HepG2 (cell line): ENCODE data around the gene ZNF343. TPM values are rescaled to one million over a fixed set of nuclear protein-coding genes. Genes with fewer than 3 reads are reported as not detected.

Experiments used
- ATAC-seq: fragments of 200-7000 bp; cut with Tn5 transposase; 3 replicates; pipeline ENCODE4 v1.9.1; 2020; ENCODE audit warnings: mild to moderate bottlenecking, moderate library complexity
- BruUV-seq: library from RNA; stranded (reverse); fragments of 400-500 nt; replicated peaks from 2 replicates; lab custom pipeline; 2021; lab: Mats Ljungman, UMichigan
- CTCF ChIA-PET: fragments of 300-600 bp; formaldehyde crosslinking; extraction: SDS; loops from one replicate; lab custom pipeline; 2021; ENCODE audit warnings: low total read pairs, inconsistent platforms, low intra/inter-chr PET ratio; lab: Yijun Ruan, JAX
- POLR2A ChIA-PET: fragments of 350-600 bp; sonication (Branson Sonifier 250); formaldehyde crosslinking; loops from one replicate; lab custom pipeline; 2020; ENCODE audit warnings: antibody characterized with exemption, inconsistent platforms; lab: Yijun Ruan, JAX
- DNase-seq: peaks from one replicate; pipeline ENCODE4 v3.0.0-alpha.2; 2015; ENCODE audit warnings: low spot score
- FAIRE-seq: peaks from 3 replicates; lab custom pipeline; 2011; peaks lifted over from hg19 to GRCh38; lab: Jason Lieb, UNC
- H2AFZ ChIP-seq: one replicate; pipeline ENCODE4 v1.6.1; 2011; ENCODE audit warnings: low read length, inconsistent platforms
- H3K27ac ChIP-seq: fragments of 300-600 bp; 3 replicates; pipeline ENCODE4 v1.8.0; 2011; ENCODE audit warnings: mixed run types, mild to moderate bottlenecking, mixed read lengths, low read length, inconsistent platforms; ENCODE audit not compliant: insufficient read depth; ENCODE audit errors: extremely low read length
- H3K27me3 ChIP-seq, 2 experiments: fragments of 200-600 bp in 1 of 2; 2 replicates in 1 of 2; 3 replicates in 1 of 2; pipeline versions ENCODE4 v1.6.0 to v1.8.0; 2011; ENCODE audit warnings: low read length in 2 of 2, mild to moderate bottlenecking in 2 of 2, moderate library complexity in 2 of 2, inconsistent platforms in 1 of 2; ENCODE audit not compliant: insufficient read depth in 2 of 2, control insufficient read depth in 1 of 2
- H3K36me3 ChIP-seq, 2 experiments: fragments of 200-600 bp in 1 of 2; replicated peaks in 1 of 2; 2 replicates in 1 of 2; 3 replicates in 1 of 2; pipeline versions ENCODE4 v1.5.1 to v1.8.0; 2011; ENCODE audit warnings: low read length in 2 of 2, inconsistent platforms in 1 of 2; ENCODE audit not compliant: insufficient read depth in 2 of 2, control insufficient read depth in 1 of 2
- H3K4me1 ChIP-seq: 2 replicates; pipeline ENCODE4 v1.5.1; 2012; ENCODE audit warnings: low read length, inconsistent platforms; ENCODE audit not compliant: insufficient read depth
- H3K4me2 ChIP-seq: 2 replicates; pipeline ENCODE4 v1.6.0; 2011; ENCODE audit warnings: low read depth, low read length, inconsistent platforms
- H3K4me3 ChIP-seq, 3 experiments: fragments of 200-600 bp in 1 of 3; sonication (generic), shearing (Covaris generic) in 1 of 3; replicated peaks in 1 of 3; 2 replicates each; pipeline ENCODE4 v1.5.1; 2011 to 2016; ENCODE audit warnings: low read length in 3 of 3, inconsistent platforms in 2 of 3, low read depth in 2 of 3, mild to moderate bottlenecking in 2 of 3, control low read depth in 1 of 3, mixed read lengths in 1 of 3; ENCODE audit not compliant: insufficient read depth in 1 of 3
- H3K79me2 ChIP-seq: one replicate; pipeline ENCODE4 v1.6.1; 2011; ENCODE audit warnings: low read length, inconsistent platforms; ENCODE audit not compliant: insufficient read depth
- H3K9ac ChIP-seq: 2 replicates; pipeline ENCODE4 v1.6.0; 2011; ENCODE audit warnings: mild to moderate bottlenecking, low read depth, low read length, inconsistent platforms; ENCODE audit not compliant: insufficient read depth
- H3K9me3 ChIP-seq: 2 replicates; pipeline ENCODE4 v1.5.1; 2012; ENCODE audit warnings: mild to moderate bottlenecking, low read length
- H4K20me1 ChIP-seq: 2 replicates; pipeline ENCODE4 v1.6.0; 2011; ENCODE audit warnings: inconsistent platforms, mild to moderate bottlenecking, low read length, moderate library complexity; ENCODE audit not compliant: insufficient read depth
- ADNP ChIP-seq: sonication (generic); formaldehyde crosslinking; IDR thresholded peaks from 2 replicates; pipeline ENCODE4 v1.4.0; 2020; ENCODE audit warnings: missing genetic modification reagents
- BORCS8-MEF2B ChIP-seq: sonication (generic); formaldehyde crosslinking; IDR thresholded peaks from 2 replicates; pipeline ENCODE4 v1.8.0; 2022; ENCODE audit warnings: mild to moderate bottlenecking, missing genetic modification reagents
- MAZ ChIP-seq, 2 experiments: sonication (generic) in 1 of 2; formaldehyde crosslinking in 1 of 2; IDR thresholded peaks; 2 replicates each; pipeline versions ENCODE4 v1.5.0 to v1.6.1; 2012 to 2020; ENCODE audit warnings: low read depth in 2 of 2, mild to moderate bottlenecking in 2 of 2, borderline replicate concordance in 1 of 2, improper control_type of control experiment in 1 of 2, low read length in 1 of 2, missing genetic modification reagents in 1 of 2, moderate library complexity in 1 of 2
- PPARG ChIP-seq: conservative IDR thresholded peaks from 2 replicates; pipeline ENCODE4 v1.6.1; 2016; ENCODE audit warnings: missing biosample characterization, missing genetic modification reagents
- RFX1 ChIP-seq: fragments of 450-650 bp; IDR thresholded peaks from 2 replicates; pipeline ENCODE4 v1.6.1; 2017
- RXRB ChIP-seq: IDR thresholded peaks from 2 replicates; pipeline ENCODE4 v1.6.1; 2016; ENCODE audit warnings: borderline replicate concordance, missing genetic modification reagents, missing compliant biosample characterization
- TAF1 ChIP-seq: sonication (generic); formaldehyde crosslinking; IDR thresholded peaks from 2 replicates; pipeline ENCODE4 v1.4.0; 2020; ENCODE audit warnings: missing genetic modification reagents
- ZNF354B ChIP-seq: sonication (generic); formaldehyde crosslinking; IDR thresholded peaks from 2 replicates; pipeline ENCODE4 v1.8.0; 2022; ENCODE audit warnings: mild to moderate bottlenecking, missing genetic modification reagents
- ZNF430 ChIP-seq: sonication (generic); formaldehyde crosslinking; IDR thresholded peaks from 2 replicates; pipeline ENCODE4 v1.9.0; 2021; ENCODE audit warnings: mild to moderate bottlenecking, missing genetic modification reagents
- ZNF569 ChIP-seq: sonication (generic); formaldehyde crosslinking; IDR thresholded peaks from 2 replicates; pipeline ENCODE4 v1.5.0; 2020; ENCODE audit warnings: mild to moderate bottlenecking, missing genetic modification reagents, moderate library complexity, borderline replicate concordance
- ZNF75D ChIP-seq: sonication (generic); formaldehyde crosslinking; IDR thresholded peaks from 2 replicates; pipeline ENCODE4 v1.8.1; 2023; ENCODE audit warnings: missing genetic modification reagents, mild to moderate bottlenecking, borderline replicate concordance
- ZSCAN21 ChIP-seq: sonication (generic); formaldehyde crosslinking; IDR thresholded peaks from 2 replicates; pipeline ENCODE4 v1.8.0; 2022; ENCODE audit warnings: mild to moderate bottlenecking, missing genetic modification reagents, moderate library complexity, borderline replicate concordance
- WGBS: methylation state at CpG from one replicate; pipeline ENCODE4 v1.1.6; 2017; ENCODE audit warnings: low lambda C conversion rate; 5-methylcytosine and 5-hydroxymethylcytosine counted together
- in situ Hi-C: cut with HindIII; loops from 2 replicates; pipeline ENCODE4 v1.10.0; 2017; ENCODE audit warnings: low pct_unique_long_range_greater_than_20kb; ENCODE audit not compliant: extremely low pct_ligation_motif_present
- intact Hi-C: fragments of 100-400 bp; cut with micrococcal nuclease; formaldehyde crosslinking; loops from one replicate; pipeline ENCODE4 v1.10.0; 2022; ENCODE audit not compliant: unreplicated experiment
- polyA plus RNA-seq, 8 experiments: library from polyadenylated mRNA; depleted of rRNA in 3 of 8; stranded (reverse) in 7 of 8; unstranded in 1 of 8; fragments of >200 nt; fragmentation: Illumina TruSeq in 4 of 8; extraction: Trizol in 4 of 8; gene quantifications; 2 replicates each; pipeline versions ENCODE4 v1.2.1 to v1.2.3, GENCODE V29; 2011 to 2016; ENCODE audit warnings: low read depth in 4 of 8, missing spikeins in 1 of 8, mixed read lengths in 1 of 8; ENCODE audit not compliant: insufficient read depth in 1 of 8
- total RNA-seq, 5 experiments: library from RNA; depleted of rRNA; stranded (reverse); fragments of >200 nt; fragmentation: Illumina TruSeq; extraction: Trizol; gene quantifications; 2 replicates each; pipeline ENCODE4 v1.2.3, GENCODE V29; 2016; ENCODE audit warnings: low read depth in 1 of 5
- TF ChIP-seq, protein P1 (sequence below): fragments of 450-650 bp; IDR thresholded peaks from 2 replicates; pipeline ENCODE4 v1.6.1; 2017
- TF ChIP-seq, protein P2 (sequence below): IDR thresholded peaks from 2 replicates; pipeline ENCODE4 v1.6.1; 2012; ENCODE audit warnings: low read depth, low read length, improper control_type of control experiment
- TF ChIP-seq, protein P3 (sequence below): sonication (generic); formaldehyde crosslinking; IDR thresholded peaks from 2 replicates; pipeline ENCODE4 v1.4.0; 2020; ENCODE audit warnings: mild to moderate bottlenecking, missing genetic modification reagents, borderline replicate concordance

ZNF343 gene
- total and polyA plus RNA-seq, 2 of the 13 experiments (the other 11 are each of a cell fraction or from before 2014, with no cell fraction given), result 16.4 to 22.1 TPM

DNA sequence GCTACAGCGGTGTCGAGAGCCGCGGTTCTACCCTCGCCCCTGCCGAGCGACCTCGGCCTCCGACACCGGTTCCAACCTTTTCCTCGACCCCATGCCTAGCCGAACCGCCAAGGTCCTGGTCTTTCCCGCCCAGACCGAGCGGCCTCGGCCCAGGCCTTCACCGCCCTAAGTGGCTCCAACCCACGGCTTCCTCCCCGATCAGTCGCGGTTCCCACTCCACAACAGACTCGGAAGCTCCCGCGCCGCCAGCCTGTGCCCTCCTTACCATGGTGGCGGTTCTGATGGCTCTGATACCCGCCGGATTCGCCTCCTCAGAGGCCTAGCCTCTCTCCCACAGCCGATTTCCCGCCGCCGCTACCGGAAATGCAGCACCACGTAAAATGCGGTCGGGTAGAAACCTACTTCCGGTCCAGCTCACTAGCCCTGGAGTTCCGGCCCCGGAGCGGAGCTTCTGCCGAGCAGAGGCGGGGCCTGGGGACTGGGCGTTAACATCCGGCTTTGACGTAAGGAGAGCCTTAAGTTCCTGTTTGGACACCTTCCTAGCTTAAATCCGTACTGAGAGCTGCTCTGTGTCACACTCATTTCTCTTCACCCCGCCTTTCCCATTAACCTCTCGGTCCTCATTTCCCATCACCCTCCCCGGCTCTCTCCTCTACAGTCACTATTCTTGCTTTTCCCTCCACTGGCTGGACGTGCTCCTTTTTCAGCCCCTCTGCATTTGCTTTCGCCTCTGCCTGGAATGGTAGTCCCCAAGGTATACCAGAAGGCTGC is 38.1 kb downstream of the ZNF343 start, which contains the start of gene SNRPB:
Gene SNRPB (minus strand): TSS at position 367 of the 771 bp plus-strand sequence. CDS start 99 bp downstream, at position 268.
- Histone ChIP-seq H3K4me2 (peak within 1 kb of the TSS; percentile 95), H3K79me2 (peaks cover 50% of the 10 kb centered on the region), H3K4me1 (peaks cover 52% of the 10 kb centered on the region), H3K9ac (peak within 1 kb of the TSS; percentile 93), H2AFZ (peak within 1 kb of the TSS; percentile 59), H3K27me3 (no peaks in the 10 kb centered on the region; a peak in 1 of 5 replicates), H3K27ac (peak within 1 kb of the TSS; percentile 89), H3K9me3 (no peaks in the 10 kb centered on the region), H4K20me1 (peaks cover 44% of the 10 kb centered on the region), H3K36me3 (peaks cover 20 to 28% of the 10 kb centered on the region in 2 experiments), H3K4me3 (peak within 1 kb of the TSS; percentile 89 to 93 (median 90))
- POLR2A ChIA-PET, result interaction anchor here (0.7 to 3.4 kb wide), 30 partner anchors 9 to 1825 kb away, joined by 3 to 34 read pairs (median 6); partner anchors contain the start of genes FKBP1A, IDH3B, NOP56 and PSMF1
- WGBS, result 1% methylated on average over 53 of the region's 53 CpGs
- DNase-seq, result peak; percentile 99
- in situ Hi-C loops, result no loop called here
- FAIRE-seq, result peak; percentile 99
- peak; percentile 98 for ATAC-seq
- BruUV-seq, result no TSS peak
- CTCF ChIA-PET, result no interaction called here
- intact Hi-C loops, result loop anchor here (1.0 to 2.0 kb wide), 2 partner anchors 16 to 38 kb away; partner anchors contain the start of gene ZNF343
- TF ChIP-seq TAF1, result peak; percentile 100
- TF ChIP-seq ZSCAN21 (CRISPR knock-in tag), result peak; percentile 95; the same call in 1 of the 2 replicates
- TF ChIP-seq, protein P1, sequence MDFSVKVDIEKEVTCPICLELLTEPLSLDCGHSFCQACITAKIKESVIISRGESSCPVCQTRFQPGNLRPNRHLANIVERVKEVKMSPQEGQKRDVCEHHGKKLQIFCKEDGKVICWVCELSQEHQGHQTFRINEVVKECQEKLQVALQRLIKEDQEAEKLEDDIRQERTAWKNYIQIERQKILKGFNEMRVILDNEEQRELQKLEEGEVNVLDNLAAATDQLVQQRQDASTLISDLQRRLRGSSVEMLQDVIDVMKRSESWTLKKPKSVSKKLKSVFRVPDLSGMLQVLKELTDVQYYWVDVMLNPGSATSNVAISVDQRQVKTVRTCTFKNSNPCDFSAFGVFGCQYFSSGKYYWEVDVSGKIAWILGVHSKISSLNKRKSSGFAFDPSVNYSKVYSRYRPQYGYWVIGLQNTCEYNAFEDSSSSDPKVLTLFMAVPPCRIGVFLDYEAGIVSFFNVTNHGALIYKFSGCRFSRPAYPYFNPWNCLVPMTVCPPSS, result no peak
- TF ChIP-seq, protein P2, sequence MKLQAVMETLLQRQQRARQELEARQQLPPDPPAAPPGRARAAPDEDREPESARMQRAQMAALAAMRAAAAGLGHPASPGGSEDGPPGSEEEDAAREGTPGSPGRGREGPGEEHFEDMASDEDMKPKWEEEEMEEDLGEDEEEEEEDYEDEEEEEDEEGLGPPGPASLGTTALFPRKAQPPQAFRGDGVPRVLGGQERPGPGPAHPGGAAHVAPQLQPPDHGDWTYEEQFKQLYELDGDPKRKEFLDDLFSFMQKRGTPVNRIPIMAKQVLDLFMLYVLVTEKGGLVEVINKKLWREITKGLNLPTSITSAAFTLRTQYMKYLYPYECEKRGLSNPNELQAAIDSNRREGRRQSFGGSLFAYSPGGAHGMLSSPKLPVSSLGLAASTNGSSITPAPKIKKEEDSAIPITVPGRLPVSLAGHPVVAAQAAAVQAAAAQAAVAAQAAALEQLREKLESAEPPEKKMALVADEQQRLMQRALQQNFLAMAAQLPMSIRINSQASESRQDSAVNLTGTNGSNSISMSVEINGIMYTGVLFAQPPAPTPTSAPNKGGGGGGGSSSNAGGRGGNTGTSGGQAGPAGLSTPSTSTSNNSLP, result peak; percentile 75; the same call in 1 of the 2 replicates
- TF ChIP-seq, protein P3, sequence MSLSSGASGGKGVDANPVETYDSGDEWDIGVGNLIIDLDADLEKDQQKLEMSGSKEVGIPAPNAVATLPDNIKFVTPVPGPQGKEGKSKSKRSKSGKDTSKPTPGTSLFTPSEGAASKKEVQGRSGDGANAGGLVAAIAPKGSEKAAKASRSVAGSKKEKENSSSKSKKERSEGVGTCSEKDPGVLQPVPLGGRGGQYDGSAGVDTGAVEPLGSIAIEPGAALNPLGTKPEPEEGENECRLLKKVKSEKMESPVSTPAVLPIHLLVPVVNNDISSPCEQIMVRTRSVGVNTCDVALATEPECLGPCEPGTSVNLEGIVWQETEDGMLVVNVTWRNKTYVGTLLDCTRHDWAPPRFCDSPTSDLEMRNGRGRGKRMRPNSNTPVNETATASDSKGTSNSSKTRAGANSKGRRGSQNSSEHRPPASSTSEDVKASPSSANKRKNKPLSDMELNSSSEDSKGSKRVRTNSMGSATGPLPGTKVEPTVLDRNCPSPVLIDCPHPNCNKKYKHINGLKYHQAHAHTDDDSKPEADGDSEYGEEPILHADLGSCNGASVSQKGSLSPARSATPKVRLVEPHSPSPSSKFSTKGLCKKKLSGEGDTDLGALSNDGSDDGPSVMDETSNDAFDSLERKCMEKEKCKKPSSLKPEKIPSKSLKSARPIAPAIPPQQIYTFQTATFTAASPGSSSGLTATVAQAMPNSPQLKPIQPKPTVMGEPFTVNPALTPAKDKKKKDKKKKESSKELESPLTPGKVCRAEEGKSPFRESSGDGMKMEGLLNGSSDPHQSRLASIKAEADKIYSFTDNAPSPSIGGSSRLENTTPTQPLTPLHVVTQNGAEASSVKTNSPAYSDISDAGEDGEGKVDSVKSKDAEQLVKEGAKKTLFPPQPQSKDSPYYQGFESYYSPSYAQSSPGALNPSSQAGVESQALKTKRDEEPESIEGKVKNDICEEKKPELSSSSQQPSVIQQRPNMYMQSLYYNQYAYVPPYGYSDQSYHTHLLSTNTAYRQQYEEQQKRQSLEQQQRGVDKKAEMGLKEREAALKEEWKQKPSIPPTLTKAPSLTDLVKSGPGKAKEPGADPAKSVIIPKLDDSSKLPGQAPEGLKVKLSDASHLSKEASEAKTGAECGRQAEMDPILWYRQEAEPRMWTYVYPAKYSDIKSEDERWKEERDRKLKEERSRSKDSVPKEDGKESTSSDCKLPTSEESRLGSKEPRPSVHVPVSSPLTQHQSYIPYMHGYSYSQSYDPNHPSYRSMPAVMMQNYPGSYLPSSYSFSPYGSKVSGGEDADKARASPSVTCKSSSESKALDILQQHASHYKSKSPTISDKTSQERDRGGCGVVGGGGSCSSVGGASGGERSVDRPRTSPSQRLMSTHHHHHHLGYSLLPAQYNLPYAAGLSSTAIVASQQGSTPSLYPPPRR (CRISPR knock-in tag), result peak; percentile 85; the same call in 1 of the 2 replicates
- peak; percentile 94; the same call in 1 of the 2 replicates for TF ChIP-seq ZNF75D (CRISPR knock-in tag)
- peak; percentile 100 for TF ChIP-seq ZNF569
- peak; percentile 99 for TF ChIP-seq BORCS8-MEF2B
- TF ChIP-seq RFX1, result no peak
- TF ChIP-seq RXRB (CRISPR knock-in tag), result peak; percentile 93
- peak; percentile 100 for TF ChIP-seq ZNF430 (CRISPR knock-in tag)
- TF ChIP-seq MAZ (IDR thresholded peaks at IDR 0.05; ENCODE audit: borderline replicate concordance, low read depth, low read length), result peak; percentile 80; the same call in 1 of the 2 replicates
- TF ChIP-seq MAZ (CRISPR knock-in tag; IDR thresholded peaks at IDR 0.05; ENCODE audit: low read depth), result peak; percentile 98
- peak; percentile 93 for TF ChIP-seq ZNF354B (CRISPR knock-in tag)
- no peak; the same call in none of the 2 replicates for TF ChIP-seq ADNP (CRISPR knock-in tag)
- peak; percentile 83 for TF ChIP-seq PPARG (CRISPR knock-in tag)
